Fibroblast of lung (primary cell): ENCODE data around the gene PIK3CB. TPM values are rescaled to one million over a fixed set of nuclear protein-coding genes. Genes with fewer than 3 reads are reported as not detected.
A peak's percentile ranks its signal among the peaks of the same experiment; 100 is the strongest.
"Not testable (repeated sequence)": the region's sequence is repeated elsewhere in the genome, so short reads cannot be mapped to it uniquely, and the experiment has no call there.

ENCODE experiments used
- DNase-seq, 2 donors: peaks; one replicate each; pipeline versions ENCODE4 v3.0.0 to v3.0.0-alpha.2; 2010; ENCODE audit warnings: low read depth in 2 of 2
- H2AFZ ChIP-seq: 2 replicates; pipeline ENCODE4 v1.5.1; 2012; ENCODE audit warnings: low read length, control low read depth, inconsistent platforms
- H3K27ac ChIP-seq: 2 replicates; pipeline ENCODE4 v1.5.1; 2011; ENCODE audit warnings: low read length, control low read depth; ENCODE audit not compliant: insufficient read depth
- H3K27me3 ChIP-seq: 2 replicates; pipeline ENCODE4 v1.5.1; 2011; ENCODE audit warnings: mild to moderate bottlenecking, low read length; ENCODE audit not compliant: control insufficient read depth, insufficient read depth
- H3K36me3 ChIP-seq: 2 replicates; pipeline ENCODE4 v1.5.1; 2011; ENCODE audit warnings: low read length; ENCODE audit not compliant: control insufficient read depth, insufficient read depth
- H3K4me1 ChIP-seq: 2 replicates; pipeline ENCODE4 v1.5.1; 2011; ENCODE audit warnings: low read length; ENCODE audit not compliant: control insufficient read depth, insufficient read depth; ENCODE audit errors: extremely low read depth
- H3K4me2 ChIP-seq: 2 replicates; pipeline ENCODE4 v1.5.1; 2011; ENCODE audit warnings: low read length, control low read depth; ENCODE audit not compliant: insufficient read depth; ENCODE audit errors: extremely low read depth
- H3K4me3 ChIP-seq, 4 experiments: fragments of 200-600 bp in 1 of 4; sonication (generic) in 1 of 4; replicated peaks in 1 of 4; 2 replicates each; pipeline ENCODE4 v1.5.1; 2011 to 2016; ENCODE audit warnings: low read length in 4 of 4, low read depth in 3 of 4, mild to moderate bottlenecking in 3 of 4, control low read depth in 2 of 4, inconsistent platforms in 1 of 4, mixed read lengths in 1 of 4; ENCODE audit not compliant: insufficient read depth in 1 of 4; ENCODE audit errors: control extremely low read depth in 1 of 4
- H3K79me2 ChIP-seq: 2 replicates; pipeline ENCODE4 v1.5.1; 2012; ENCODE audit warnings: mild to moderate bottlenecking, low read length, inconsistent platforms; ENCODE audit not compliant: control insufficient read depth, insufficient read depth
- H3K9ac ChIP-seq: 2 replicates; pipeline ENCODE4 v1.5.1; 2011; ENCODE audit warnings: mild to moderate bottlenecking, low read length, control low read depth; ENCODE audit not compliant: insufficient read depth
- H3K9me3 ChIP-seq: 2 replicates; pipeline ENCODE4 v1.5.1; 2012; ENCODE audit warnings: low read depth, low read length; ENCODE audit not compliant: control insufficient read depth, insufficient read depth
- H4K20me1 ChIP-seq: 2 replicates; pipeline ENCODE4 v1.5.1; 2011; ENCODE audit warnings: low read length; ENCODE audit not compliant: control insufficient read depth, insufficient read depth; ENCODE audit errors: extremely low read depth
- EZH2 ChIP-seq: IDR thresholded peaks from 2 replicates; pipeline ENCODE4 v1.5.1; 2012; ENCODE audit warnings: low read length, control low read depth, mild to moderate bottlenecking; ENCODE audit errors: missing control alignments
- polyA plus RNA-seq, 2 donors: library from polyadenylated mRNA; depleted of rRNA in 1 of 2; stranded (reverse) in 1 of 2; unstranded in 1 of 2; fragments of >200 nt; gene quantifications; 2 replicates each; pipeline ENCODE4 v1.2.1, GENCODE V29; 2011 to 2012; ENCODE audit warnings: missing spikeins in 1 of 2
- total RNA-seq: library from RNA; depleted of rRNA; stranded (reverse); fragments of >200 nt; gene quantifications from 2 replicates; pipeline ENCODE4 v1.2.1, GENCODE V29; 2014
- TF ChIP-seq, protein P1 (sequence below), 2 donors: IDR thresholded peaks in 1 of 2; conservative IDR thresholded peaks in 1 of 2; 1 replicate in 1 of 2; 2 replicates in 1 of 2; pipeline ENCODE4 v1.5.1; 2011 to 2012; ENCODE audit warnings: low read length in 2 of 2, control low read depth in 1 of 2, inconsistent platforms in 1 of 2, low read depth in 1 of 2, mild to moderate bottlenecking in 1 of 2

PIK3CB gene
- total and polyA plus RNA-seq, 2 donors (not counting 1 experiment from before 2014, with no cell fraction given), result 12.4 to 17.0 TPM

DNA sequence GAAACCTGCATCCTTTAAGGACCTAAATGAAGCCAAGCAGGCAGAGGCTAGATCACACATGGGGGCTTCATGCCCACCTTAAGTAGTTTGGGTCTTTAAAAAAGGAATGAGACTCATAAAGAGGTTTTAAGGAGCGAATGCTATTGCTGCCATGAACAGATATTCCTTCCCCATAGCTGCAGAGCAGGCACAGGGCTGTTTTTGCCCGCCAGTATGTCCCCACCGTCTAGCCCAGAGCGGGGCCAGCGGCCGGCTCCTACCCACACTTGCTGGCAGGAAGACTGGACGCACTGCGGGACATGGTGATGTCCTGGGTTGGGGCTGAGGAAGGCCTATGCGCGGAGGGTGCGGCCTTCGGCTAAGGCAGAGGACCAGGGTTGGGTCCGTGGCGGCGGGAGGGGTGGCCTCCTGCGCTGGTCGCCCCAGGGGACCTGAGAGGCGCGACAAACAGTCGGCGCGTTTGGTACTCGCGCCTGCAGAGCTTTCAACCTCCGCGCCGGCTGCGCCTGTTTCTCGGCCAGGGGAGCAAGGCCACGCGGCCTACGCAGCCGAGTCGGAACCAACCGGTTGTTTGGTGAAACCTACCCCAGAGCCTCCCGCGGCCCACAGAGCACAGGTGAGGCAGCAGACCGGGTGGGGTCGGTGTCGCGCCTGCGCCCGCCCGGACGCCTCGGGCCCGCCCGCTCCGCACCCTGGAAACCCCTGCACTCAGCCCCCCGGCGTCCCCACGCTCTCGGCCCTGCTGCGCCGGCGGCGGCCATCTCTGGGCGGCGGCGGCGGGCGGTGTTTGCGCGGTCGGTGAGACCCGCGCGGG, 226.2 kb downstream of the PIK3CB start, which contains the start of gene FAIM:
Gene FAIM, plus strand, starts transcription at position 450 of the 814 bp plus-strand sequence. CDS start 10,956 bp downstream, outside the sequence.
- DNase-seq, result peak; percentile 76 to 78
- no peak for TF ChIP-seq EZH2
- TF ChIP-seq, protein P1, sequence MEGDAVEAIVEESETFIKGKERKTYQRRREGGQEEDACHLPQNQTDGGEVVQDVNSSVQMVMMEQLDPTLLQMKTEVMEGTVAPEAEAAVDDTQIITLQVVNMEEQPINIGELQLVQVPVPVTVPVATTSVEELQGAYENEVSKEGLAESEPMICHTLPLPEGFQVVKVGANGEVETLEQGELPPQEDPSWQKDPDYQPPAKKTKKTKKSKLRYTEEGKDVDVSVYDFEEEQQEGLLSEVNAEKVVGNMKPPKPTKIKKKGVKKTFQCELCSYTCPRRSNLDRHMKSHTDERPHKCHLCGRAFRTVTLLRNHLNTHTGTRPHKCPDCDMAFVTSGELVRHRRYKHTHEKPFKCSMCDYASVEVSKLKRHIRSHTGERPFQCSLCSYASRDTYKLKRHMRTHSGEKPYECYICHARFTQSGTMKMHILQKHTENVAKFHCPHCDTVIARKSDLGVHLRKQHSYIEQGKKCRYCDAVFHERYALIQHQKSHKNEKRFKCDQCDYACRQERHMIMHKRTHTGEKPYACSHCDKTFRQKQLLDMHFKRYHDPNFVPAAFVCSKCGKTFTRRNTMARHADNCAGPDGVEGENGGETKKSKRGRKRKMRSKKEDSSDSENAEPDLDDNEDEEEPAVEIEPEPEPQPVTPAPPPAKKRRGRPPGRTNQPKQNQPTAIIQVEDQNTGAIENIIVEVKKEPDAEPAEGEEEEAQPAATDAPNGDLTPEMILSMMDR (conservative IDR thresholded peaks at IDR 0.05 in 1 of 2, IDR thresholded peaks at IDR 0.05 in 1 of 2; ENCODE audit: low read depth in 1 of 2, low read length in 2 of 2), result no peak

DNA sequence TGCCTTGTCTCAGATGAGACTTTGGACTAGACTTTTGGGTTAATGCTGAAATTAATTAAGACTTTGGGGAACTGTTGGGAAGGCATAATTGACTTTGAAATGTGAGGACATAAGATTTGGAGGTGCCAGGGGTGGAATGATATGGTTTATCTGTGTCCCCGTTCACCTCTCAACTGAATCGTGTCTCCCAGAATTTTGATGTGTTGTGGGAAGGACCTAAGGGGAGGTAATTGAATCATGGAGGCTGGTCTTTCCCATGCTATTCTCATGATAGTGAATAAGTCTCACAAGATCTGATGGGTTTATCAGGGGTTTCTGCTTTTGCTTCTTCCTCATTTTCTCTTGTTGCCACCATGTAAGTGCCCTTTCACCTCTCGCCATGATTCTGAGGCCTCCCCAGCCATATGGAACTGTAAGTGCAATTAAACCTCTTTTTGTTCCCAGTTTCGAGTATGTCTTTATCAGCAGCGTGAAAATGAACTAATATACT, 230.6 kb downstream of the PIK3CB start:
- not testable (repeated sequence) for H3K36me3 ChIP-seq, H2AFZ ChIP-seq, H3K27me3 ChIP-seq

More for the DNA sequence above, 226.2 kb downstream of the PIK3CB start, which contains the start of gene FAIM:
- Histone ChIP-seq H4K20me1 (no peaks in the 10 kb centered on the region), H3K27me3 (no peaks in the 10 kb centered on the region), H3K27ac (peak within 1 kb of the TSS; percentile 86), H3K4me3 (peak within 1 kb of the TSS; percentile 25 to 79 (median 52)), H3K4me2 (peak within 1 kb of the TSS; percentile 91), H3K9ac (peak within 1 kb of the TSS; percentile 93), H3K4me1 (peaks cover 3% of the 10 kb centered on the region), H2AFZ (peak within 1 kb of the TSS; percentile 87), H3K36me3 (no peaks in the 10 kb centered on the region), H3K9me3 (no peaks in the 10 kb centered on the region), H3K79me2 (no peaks in the 10 kb centered on the region)

More for the DNA sequence above, 230.6 kb downstream of the PIK3CB start:
- not testable (repeated sequence) for H3K9me3 ChIP-seq, H3K79me2 ChIP-seq, H4K20me1 ChIP-seq, H3K4me3 ChIP-seq, H3K4me2 ChIP-seq, H3K4me1 ChIP-seq, H3K27ac ChIP-seq, H3K9ac ChIP-seq, DNase-seq

Other genes starting within 250 kb of the PIK3CB start
- 32.4 and 47.9 TPM in 2 replicates for gene CEP70, start 240.7 kb downstream of the PIK3CB start, total RNA-seq
- 11.0 and 12.3 TPM in 2 replicates for gene CEP70, start 240.7 kb downstream of the PIK3CB start, polyA plus RNA-seq
- 7.4 and 9.4 TPM in 2 replicates for gene FAIM, start 226.2 kb downstream of the PIK3CB start, total RNA-seq
- 10.5 and 11.7 TPM in 2 replicates for gene FAIM, start 226.2 kb downstream of the PIK3CB start, polyA plus RNA-seq
- under 0.01 TPM in 2 replicates for gene FOXL2, start 112.2 kb upstream of the PIK3CB start, total RNA-seq
- 0.02 and 0.03 TPM in 2 replicates for gene FOXL2, start 112.2 kb upstream of the PIK3CB start, polyA plus RNA-seq
- gene FOXL2NB, start 112.3 kb upstream of the PIK3CB start, total RNA-seq, result not detected in 2 replicates
- 0.03 TPM in 1 of 2 replicates, not detected in the other for gene FOXL2NB, start 112.3 kb upstream of the PIK3CB start, polyA plus RNA-seq
- not detected in 2 replicates for gene PRR23A, start 171.3 kb upstream of the PIK3CB start, total RNA-seq
- gene PRR23A, start 171.3 kb upstream of the PIK3CB start, polyA plus RNA-seq, result not detected in 2 replicates
- not detected in 2 replicates for gene PRR23B, start 186.0 kb upstream of the PIK3CB start, total RNA-seq
- gene PRR23B, start 186.0 kb upstream of the PIK3CB start, polyA plus RNA-seq, result not detected in 2 replicates
- gene PRR23C, start 210.0 kb upstream of the PIK3CB start, total RNA-seq, result not detected in 2 replicates
- not detected in 2 replicates for gene PRR23C, start 210.0 kb upstream of the PIK3CB start, polyA plus RNA-seq